Endothelial cell of umbilical vein (primary cell): ENCODE measurements around the gene UGT1A5.

ENCODE experiments used
- CTCF ChIP-seq, 2 donors: IDR thresholded peaks; 1 replicate in 1 of 2; 2 replicates in 1 of 2; pipeline ENCODE4 v1.5.1; 2011; ENCODE audit warnings: low read length in 2 of 2, mild to moderate bottlenecking in 2 of 2, moderate library complexity in 2 of 2, control low read depth in 1 of 2, inconsistent platforms in 1 of 2, low read depth in 1 of 2; ENCODE audit not compliant: insufficient read depth in 1 of 2; ENCODE audit errors: extremely low read depth in 1 of 2
- EZH2 ChIP-seq: IDR thresholded peaks from 2 replicates; pipeline ENCODE4 v1.6.1; 2012; ENCODE audit warnings: borderline replicate concordance, low read depth, mild to moderate bottlenecking, moderate library complexity, low read length, inconsistent platforms; ENCODE audit not compliant: severe bottlenecking
- FOS ChIP-seq: IDR thresholded peaks from 2 replicates; pipeline ENCODE4 v1.6.1; 2011; ENCODE audit warnings: mild to moderate bottlenecking, low read length, moderate library complexity, borderline replicate concordance; ENCODE audit not compliant: insufficient read depth
- GATA2 ChIP-seq: IDR thresholded peaks from 2 replicates; pipeline ENCODE4 v1.7.0; 2011; ENCODE audit warnings: low read depth, mild to moderate bottlenecking, moderate library complexity, mixed read lengths, low read length; ENCODE audit not compliant: insufficient read length, insufficient read depth
- JUN ChIP-seq: IDR thresholded peaks from 2 replicates; pipeline ENCODE4 v1.6.1; 2011; ENCODE audit warnings: borderline replicate concordance, low read depth; ENCODE audit not compliant: insufficient read length, insufficient read depth
- MAX ChIP-seq: IDR thresholded peaks from 2 replicates; pipeline ENCODE4 v1.6.1; 2011; ENCODE audit not compliant: insufficient read depth, insufficient read length
- MYC ChIP-seq: IDR thresholded peaks from one replicate; pipeline ENCODE4 v1.6.1; 2011; ENCODE audit warnings: mild to moderate bottlenecking, low read depth, low read length
- POLR2A ChIP-seq: IDR thresholded peaks from 2 replicates; pipeline ENCODE4 v1.6.1; 2012; ENCODE audit warnings: low read depth, mild to moderate bottlenecking, control low read depth, low read length
- POLR2AphosphoS5 ChIP-seq: IDR thresholded peaks from 2 replicates; pipeline ENCODE4 v1.6.1; 2012; ENCODE audit warnings: low read depth, mild to moderate bottlenecking, control low read depth, low read length, moderate library complexity; ENCODE audit not compliant: insufficient read depth

GRCh38 chr2:233811087-233811486 is 98.4 kb downstream of the UGT1A5 start:
- TF ChIP-seq CTCF (IDR thresholded peaks at IDR 0.05; ENCODE audit: extremely low read depth in 1 of 2, insufficient read depth in 1 of 2, low read depth in 1 of 2, low read length in 2 of 2) (no peak), POLR2A (no peak), EZH2 (no peak), FOS (no peak), POLR2AphosphoS5 (no peak), MYC (no peak), GATA2 (no peak), JUN (no peak), MAX (no peak)
